Activated effector memory CD4-positive, alpha-beta T cell treated with Interleukin-2 at 50 U/mL for 16 hours (primary cell): ENCODE results near the gene GRPEL2.

Source experiments
- DNase-seq: peaks from one replicate; pipeline ENCODE4 v3.0.0-alpha.2; 2020

The GRPEL2 gene

GRCh38 chr5:149345147-149345891 is at the start of gene GRPEL2:
Gene GRPEL2 (plus strand): TSS chr5:149345499. CDS start chr5:149345540, 41 bp downstream.
- peak; percentile 82 for DNase-seq

GRCh38 chr5:149297340-149298025 is 47.8 kb upstream of the GRPEL2 start:
- DNase-seq = no peak

- no peak for DNase-seq
These were observed 47.1 kb upstream of the GRPEL2 start for GRCh38 chr5:149298163-149298562.

- no peak for DNase-seq
These were observed 46.4 kb upstream of the GRPEL2 start for GRCh38 chr5:149298842-149299404.

- no peak for DNase-seq
These were observed 45.7 kb upstream of the GRPEL2 start for GRCh38 chr5:149299451-149300054.

- DNase-seq = no peak
These were observed 44.9 kb upstream of the GRPEL2 start for GRCh38 chr5:149300441-149300840.

GRCh38 chr5:149301049-149301743 is 44.1 kb upstream of the GRPEL2 start:
- no peak for DNase-seq

GRCh38 chr5:149301744-149302380 is 43.4 kb upstream of the GRPEL2 start:
- DNase-seq = no peak

GRCh38 chr5:149302641-149303040 is 42.7 kb upstream of the GRPEL2 start:
- DNase-seq = no peak

- DNase-seq = no peak
These were observed 42.1 kb upstream of the GRPEL2 start for GRCh38 chr5:149303210-149303609.

GRCh38 chr5:149304195-149305078 is 40.9 kb upstream of the GRPEL2 start:
- no peak for DNase-seq

- DNase-seq = no peak
These were observed 35.9 kb upstream of the GRPEL2 start for GRCh38 chr5:149309354-149309753.

GRCh38 chr5:149310488-149310887 is 34.8 kb upstream of the GRPEL2 start:
- DNase-seq = no peak

- no peak for DNase-seq
These were observed 34.2 kb upstream of the GRPEL2 start for GRCh38 chr5:149310947-149311658.

GRCh38 chr5:149313151-149313841 is 32.0 kb upstream of the GRPEL2 start:
- DNase-seq = no peak

GRCh38 chr5:149314571-149315111 is 30.7 kb upstream of the GRPEL2 start:
- no peak for DNase-seq

- DNase-seq = no peak
These were observed 29.5 kb upstream of the GRPEL2 start for GRCh38 chr5:149315753-149316152.

- DNase-seq = peak; percentile 6
These were observed 27.8 kb upstream of the GRPEL2 start for GRCh38 chr5:149317281-149318048.

- DNase-seq = no peak
These were observed 26.1 kb upstream of the GRPEL2 start for GRCh38 chr5:149319174-149319573.
